Tongue (tissue), 2 donors: Measurements from ENCODE around the gene SPDYC. TPM values are rescaled to one million over a fixed set of nuclear protein-coding genes. Genes with fewer than 3 reads are reported as not detected.
"Not testable (repeated sequence)": the region's sequence is repeated elsewhere in the genome, so short reads cannot be mapped to it uniquely, and the experiment has no call there.

Experiments
- DNase-seq: peaks from one replicate; pipeline ENCODE4 v3.0.0-alpha.2; 2015
- total RNA-seq: library from RNA; depleted of rRNA; stranded (reverse); fragments of >200 nt; gene quantifications from one replicate; pipeline ENCODE4 v1.2.3, GENCODE V29; 2014

The SPDYC gene
- total RNA-seq, 1 donor from 2014 or later = not detected

- peak; percentile 95 for DNase-seq
Observed at GRCh38 chr11:65134240-65134951, 35.6 kb upstream of the SPDYC start, which contains the start of gene SYVN1. TSS of gene SYVN1 (minus strand) at chr11:65134519. CDS start at chr11:65133601, 918 bp downstream.

DNA sequence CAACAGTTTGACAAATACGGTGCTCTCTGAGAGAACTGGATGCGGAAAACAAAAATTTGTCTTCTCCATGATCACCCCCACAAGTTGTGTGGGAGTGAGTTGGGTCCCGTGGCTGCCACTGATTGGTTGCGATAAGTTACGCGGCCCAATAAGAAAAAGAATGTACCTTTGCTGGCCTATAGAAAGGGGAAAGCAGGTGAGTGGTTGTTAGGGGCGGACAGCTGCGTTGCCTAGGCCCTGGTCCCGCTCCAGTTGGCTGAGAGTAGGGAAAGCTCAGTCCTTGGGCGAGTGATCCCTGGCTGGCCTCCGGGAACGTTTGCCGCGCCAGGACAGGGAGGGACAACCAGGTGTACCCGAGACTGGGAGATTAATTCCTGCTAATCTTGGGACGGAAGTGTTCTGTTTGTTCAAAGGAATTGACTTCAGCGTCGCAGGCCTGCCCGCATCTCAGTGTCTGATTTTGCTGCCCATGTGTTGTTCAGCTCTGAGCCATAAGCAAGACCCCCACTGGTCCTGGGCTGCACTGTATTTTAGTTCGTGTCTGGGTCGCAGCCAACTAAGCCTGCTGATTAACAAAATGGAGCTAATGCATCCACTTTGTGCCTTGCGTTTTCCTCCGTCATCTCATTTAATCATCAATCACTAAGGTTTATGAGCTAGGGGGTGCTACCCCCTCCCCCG is 34.9 kb upstream of the SPDYC start:
- DNase-seq = peak; percentile 98

DNA sequence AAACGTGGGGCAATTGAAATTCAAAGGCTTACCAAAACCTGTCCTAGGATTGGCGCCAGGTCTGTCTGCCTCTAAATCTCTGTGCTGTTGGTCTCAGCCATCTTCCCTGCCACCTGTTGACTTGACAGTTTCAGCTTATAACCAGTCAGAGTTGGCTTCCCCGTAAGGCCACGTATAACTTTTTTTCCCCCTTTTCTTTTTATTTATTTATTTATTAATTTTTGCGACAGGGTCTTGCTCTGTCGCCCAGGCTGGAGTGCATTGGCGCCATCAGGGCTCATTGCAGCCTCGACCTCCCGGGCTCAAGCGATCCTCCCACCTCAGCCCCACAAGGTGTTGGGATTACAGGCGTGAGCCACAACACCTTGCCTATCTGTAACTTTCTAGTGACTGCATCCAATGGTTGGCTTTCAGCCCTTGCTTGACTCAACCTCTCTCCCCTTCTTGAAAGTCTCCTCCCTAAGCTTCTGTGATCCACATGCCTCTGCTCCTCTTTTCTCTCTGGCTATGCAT is 34.3 kb upstream of the SPDYC start:
- DNase-seq = no peak

DNA sequence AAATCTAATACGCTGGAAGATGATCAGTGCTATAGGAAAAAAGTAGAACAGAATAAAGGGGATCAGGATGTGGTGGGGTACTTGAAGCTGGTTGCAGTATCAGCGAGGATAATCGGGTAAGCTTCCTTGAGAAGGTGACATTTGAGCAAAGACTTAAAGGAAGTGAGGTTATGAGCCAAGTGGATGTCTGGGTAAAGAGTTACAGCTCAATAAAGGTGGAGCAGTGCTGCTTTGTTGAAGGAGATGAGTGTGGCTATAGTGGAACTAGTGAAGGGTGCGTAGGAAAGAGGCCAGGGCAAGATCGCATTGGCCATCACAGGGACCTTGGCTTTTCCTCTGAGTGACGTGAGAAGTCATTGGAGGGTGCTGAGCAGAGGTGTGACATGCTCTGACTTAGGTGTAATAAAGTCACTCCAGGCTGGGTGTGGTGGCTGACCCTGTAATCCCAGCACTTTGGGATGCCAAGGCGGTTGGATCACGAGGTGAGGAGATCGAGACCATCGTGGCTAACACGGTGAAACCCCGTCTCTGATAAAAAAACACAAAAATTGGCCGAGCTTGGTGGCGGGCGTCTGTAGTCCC is 33.4 kb upstream of the SPDYC start:
- no peak for DNase-seq

- no peak for DNase-seq
Observed at GRCh38 chr11:65141896-65142494, 28.0 kb upstream of the SPDYC start.

- DNase-seq = no peak
Observed at GRCh38 chr11:65147352-65148075, 22.5 kb upstream of the SPDYC start.

DNA sequence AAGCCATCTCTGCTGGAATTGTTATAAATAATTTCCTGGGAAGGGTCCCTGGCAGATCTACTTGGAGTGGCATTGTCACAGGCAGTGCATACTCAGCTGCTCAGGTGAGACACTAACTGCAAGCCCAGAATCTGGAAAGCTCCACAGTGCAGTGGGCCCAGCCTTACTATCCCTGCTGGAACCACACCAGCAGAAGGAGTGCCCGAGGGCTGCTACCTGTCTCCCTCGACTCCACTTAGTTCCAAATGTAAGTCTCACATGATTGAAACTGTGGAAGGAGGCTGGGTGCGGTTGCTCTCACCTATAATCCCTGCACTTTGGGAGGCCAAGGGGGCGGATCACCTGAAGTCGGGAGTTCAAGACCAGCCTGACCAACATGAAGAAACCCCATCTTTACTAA is 21.4 kb upstream of the SPDYC start:
- no peak for DNase-seq

DNA sequence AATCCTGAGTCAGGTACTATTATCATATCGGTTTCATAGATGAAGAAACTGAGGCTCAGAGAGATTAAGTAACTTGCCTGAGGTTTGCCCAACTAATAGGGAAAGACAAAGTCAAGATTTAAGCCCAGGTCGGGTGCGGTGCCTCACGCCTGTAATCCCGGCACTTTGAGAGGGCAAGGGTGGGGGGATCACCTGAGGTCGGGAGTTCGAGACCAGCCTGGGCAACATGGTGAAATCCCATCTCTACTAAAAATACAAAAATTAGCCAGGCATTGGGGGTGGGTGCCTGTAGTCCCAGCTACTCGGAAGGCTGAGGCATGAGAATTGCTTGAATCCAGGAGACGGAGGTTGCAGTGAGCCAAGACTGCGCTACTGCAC is 19.9 kb upstream of the SPDYC start:
- DNase-seq = not testable (repeated sequence)

- peak; percentile 84 for DNase-seq
Observed at GRCh38 chr11:65150509-65151299, 19.3 kb upstream of the SPDYC start.

- no peak for DNase-seq
Observed at GRCh38 chr11:65151331-65151899, 18.6 kb upstream of the SPDYC start.

DNA sequence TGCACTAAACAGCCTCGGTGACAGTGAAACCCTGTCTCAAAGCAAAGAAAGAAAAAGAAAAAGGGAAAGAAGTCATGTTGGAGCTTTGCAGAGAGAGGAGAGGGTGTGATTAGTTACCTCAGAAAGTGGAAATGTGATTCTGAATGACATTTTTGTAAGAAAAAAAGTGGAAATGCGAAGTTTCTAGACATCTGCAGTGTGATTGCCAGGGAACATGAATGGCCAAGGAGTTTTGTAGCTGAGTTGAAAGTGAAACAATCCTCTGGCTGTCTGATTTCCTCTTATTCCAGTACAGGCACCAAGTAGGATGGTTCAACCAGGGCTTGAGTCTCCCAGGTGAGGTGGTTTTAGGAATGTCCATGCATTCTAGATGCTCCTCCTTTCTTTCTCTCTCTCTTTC is 17.9 kb upstream of the SPDYC start:
- DNase-seq = no peak

- no peak for DNase-seq
Observed at GRCh38 chr11:65156256-65156655, 13.8 kb upstream of the SPDYC start.

GRCh38 chr11:65156926-65157325 is 13.1 kb upstream of the SPDYC start:
- DNase-seq = no peak

- no peak for DNase-seq
Observed at GRCh38 chr11:65157336-65157735, 12.7 kb upstream of the SPDYC start.

DNA sequence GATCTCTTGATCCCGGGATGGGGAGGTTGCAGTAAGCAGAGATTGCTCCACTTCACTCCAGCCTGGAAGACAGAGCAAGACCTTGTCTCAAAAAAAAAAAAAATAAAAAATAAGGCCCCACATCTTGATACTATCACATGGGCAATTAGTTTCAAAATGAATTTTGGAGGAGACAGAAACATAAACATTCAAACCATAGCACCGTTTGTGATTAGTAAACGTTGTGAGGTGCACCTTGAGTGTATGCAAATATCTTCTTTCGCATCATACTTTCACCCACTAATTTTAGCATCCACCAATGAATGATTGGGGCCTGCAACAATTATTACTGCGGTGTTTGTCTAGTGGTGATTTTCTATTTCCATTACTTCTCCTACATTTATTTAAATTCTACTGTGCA is 11.0 kb upstream of the SPDYC start:
- no peak for DNase-seq

- DNase-seq = no peak
Observed at GRCh38 chr11:65160643-65161042, 9.4 kb upstream of the SPDYC start.

DNA sequence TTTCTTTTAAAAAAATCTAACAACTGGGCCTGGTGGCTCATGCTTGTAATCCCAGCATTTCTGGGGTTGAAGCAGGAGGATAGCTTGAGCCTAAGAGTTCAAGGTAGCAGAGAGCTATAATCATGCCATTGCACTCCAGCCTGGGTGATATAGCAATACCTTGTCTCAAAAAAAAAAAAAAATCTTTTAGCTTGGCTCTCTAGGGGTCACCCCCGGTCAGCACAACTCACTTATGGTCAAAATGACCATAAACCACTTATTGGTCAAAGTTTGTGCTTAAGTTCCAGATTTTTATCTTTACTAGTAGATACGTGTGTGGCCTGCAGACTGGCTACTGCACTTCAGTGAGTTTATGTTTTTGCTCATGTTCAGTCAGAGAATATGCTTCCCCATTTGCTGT is 6.3 kb upstream of the SPDYC start:
- DNase-seq = no peak

GRCh38 chr11:65165410-65166317 is 4.4 kb upstream of the SPDYC start:
- no peak for DNase-seq

DNA sequence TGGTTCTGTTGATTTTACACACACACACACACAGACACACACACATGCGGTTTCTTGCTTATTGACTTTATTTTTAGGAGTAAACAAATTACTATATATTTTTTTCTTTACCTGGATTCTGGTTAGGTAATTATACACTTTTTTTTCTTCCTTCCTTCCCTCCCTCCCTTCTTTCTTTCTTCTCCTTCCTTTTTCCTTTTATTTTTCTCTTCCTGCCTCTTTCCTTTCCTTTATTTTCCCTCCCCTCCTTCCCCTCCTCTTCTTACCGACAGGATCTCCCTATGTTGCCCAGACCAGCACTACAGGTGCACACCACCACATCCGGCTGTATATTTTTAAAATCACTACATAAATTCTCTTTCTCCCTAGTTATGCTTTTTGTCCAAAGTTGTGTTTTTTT is 3.1 kb upstream of the SPDYC start:
- no peak for DNase-seq

DNA sequence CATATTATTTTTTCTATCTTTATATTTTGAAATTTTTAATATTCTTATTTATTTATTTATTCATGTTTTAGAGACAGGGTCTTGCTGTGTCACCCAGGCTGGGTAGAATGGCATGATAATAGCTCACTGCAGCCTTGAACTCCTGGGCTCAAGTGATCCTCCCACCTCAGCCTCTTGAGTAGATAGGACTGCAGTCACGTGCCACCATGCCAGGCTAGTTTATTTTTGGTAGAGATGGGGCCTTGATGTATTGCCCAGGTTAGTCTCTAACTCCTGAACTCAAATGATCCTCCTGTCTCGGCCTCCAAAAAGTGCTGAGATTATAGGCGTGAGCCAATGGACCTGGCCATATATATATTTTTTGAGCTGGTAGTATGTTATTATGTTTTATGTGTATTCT is 2.4 kb upstream of the SPDYC start:
- no peak for DNase-seq
